Fibroblast of skin of left biceps (primary cell): Measurements from ENCODE around the gene SELENOF.
A peak's percentile ranks its signal among the peaks of the same experiment; 100 is the strongest.

Experiments used
- DNase-seq, 2 experiments: peaks; one replicate each; pipeline ENCODE4 v3.0.0-alpha.2; 2013; ENCODE audit warnings: low read depth in 2 of 2

SELENOF gene

GRCh38 chr1:86913896-86914600 lies at the start of gene SELENOF:
SELENOF (minus strand) TSS chr1:86914126; CDS start chr1:86914111, 15 bp downstream.
- DNase-seq, result peak; percentile 100

DNA sequence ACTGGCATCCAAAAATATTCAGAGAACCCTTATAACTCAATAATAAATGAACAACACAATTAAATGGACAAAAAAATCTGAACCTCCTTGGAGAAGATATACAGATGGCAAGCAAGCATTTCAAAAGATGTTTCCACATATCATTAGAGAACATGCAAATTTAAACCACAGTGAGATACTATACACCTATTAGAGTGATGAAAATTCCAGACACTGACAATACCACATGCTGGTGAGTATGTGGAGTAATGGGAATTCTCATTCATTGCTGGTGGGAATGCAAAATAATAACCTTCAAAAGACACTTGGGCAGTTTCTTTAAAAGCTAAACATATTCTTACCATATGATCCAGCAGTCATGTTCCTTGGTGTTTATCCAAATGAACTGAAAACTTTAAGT lies 46.6 kb upstream of the SELENOF start:
- no peak for DNase-seq

DNA sequence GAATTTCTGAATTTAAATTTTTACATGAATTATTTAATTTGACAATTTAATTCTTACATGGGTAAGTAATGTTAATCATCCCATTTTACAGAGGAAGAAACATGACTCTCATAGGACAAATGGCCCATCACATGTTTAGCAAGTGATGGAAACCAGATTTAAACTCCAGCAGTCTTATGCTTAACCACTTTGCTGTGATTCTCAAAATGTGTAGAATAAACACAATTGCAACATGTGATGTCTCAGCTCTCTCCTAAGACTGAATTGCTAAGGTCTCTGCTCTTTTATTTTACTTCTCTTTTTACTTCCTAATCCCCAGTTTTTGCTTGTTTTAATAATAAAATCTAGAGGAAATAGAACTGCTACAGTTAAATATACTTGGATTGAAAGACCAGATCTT lies 43.3 kb upstream of the SELENOF start:
- DNase-seq, result no peak

- DNase-seq, result no peak
Observed at GRCh38 chr1:86956221-86956620, 42.3 kb upstream of the SELENOF start.

- no peak for DNase-seq
Observed at GRCh38 chr1:86955678-86956077, 41.8 kb upstream of the SELENOF start.

GRCh38 chr1:86953167-86953566 lies 39.2 kb upstream of the SELENOF start:
- DNase-seq, result no peak

GRCh38 chr1:86951430-86951829 lies 37.5 kb upstream of the SELENOF start:
- no peak for DNase-seq

DNA sequence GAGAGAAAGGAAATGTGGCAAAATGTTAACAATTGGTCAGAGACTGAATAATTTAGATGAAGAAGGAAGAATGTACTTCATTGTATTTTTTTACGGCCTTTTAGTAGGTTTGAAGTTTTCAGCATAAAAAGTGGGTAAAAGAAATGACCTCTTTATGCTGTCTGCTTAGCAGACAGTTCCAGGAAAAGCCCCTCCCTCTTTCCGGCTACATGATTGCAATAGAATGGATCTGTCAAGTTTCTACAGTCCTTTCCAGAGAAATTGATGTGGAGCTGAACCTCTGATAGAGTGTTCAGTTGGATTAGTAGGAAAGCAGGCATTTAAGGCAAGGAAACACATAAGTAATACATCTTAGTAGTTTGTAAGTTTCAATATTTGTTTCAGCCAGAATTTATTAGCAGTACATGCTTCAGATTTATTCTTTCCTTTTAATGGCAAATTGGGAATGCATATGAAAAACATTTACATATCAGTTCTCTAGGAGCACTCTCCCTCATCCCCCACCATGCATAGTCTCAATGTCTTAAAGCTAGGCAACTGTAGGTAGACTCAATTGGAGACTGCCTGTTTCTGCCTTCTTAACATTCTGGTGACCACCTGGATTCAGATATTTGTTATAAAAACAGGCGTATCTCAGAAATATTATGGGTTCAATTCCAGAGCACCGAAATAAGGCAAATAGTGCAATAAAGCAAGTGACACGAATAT lies 36.9 kb upstream of the SELENOF start:
- no peak for DNase-seq

DNA sequence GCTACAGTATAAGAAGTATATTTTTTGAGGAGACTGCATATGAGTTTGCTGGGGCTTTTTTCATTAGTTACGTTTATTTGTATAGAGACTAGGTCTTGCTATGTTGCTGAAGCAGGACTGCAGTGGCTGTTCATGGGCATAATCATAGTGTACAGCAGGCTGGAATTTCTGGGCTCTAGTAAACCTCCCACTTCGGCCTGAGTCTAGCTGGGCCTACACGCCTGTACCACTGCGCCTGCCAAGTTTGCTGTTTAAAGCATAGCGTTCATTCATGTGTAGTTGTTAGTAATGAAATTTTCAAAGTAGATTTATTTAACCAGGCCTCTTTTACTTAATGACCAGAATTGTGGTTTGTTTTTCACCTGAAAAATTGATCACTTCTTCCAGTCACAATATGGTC lies 34.3 kb upstream of the SELENOF start:
- DNase-seq, result no peak

DNA sequence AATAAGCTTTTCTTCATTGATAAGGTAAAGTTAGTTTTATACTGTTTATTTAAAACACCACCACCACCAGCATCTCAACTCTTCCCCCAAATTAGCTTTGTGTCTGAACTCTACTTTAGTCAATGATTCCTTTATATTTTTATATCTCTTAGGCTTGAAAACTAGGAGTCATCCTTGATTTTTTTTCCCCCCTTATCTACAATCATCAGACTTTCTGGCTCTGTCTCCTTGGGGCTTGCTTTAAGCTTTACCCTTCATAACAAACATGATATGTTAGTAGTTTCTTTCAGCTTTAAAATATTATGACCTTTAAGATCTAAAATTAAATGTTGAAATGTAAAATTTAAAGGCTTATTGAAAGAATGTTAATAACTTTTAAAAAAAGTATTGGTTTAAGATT lies 28.8 kb upstream of the SELENOF start:
- DNase-seq, result no peak

DNA sequence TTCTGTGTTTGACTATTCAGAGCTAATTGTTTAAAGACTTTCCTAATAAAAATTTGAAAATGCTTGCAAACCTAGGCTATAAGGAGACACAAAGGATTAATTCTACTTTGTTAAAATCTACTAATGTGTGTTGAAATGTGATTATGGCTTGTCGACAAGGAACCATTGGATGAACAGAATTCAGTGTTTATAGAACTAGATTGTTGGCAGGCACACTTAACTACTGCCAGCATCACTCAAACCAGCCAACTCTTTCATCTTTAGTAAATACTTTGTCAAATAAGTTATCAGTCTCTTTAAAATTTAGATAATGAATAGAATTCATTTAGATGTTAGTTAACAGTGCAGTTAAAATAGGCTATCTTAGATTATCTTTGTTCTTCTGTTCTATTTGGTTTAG lies 28.1 kb upstream of the SELENOF start:
- no peak for DNase-seq

GRCh38 chr1:86940599-86940998 lies 26.7 kb upstream of the SELENOF start:
- no peak for DNase-seq

DNA sequence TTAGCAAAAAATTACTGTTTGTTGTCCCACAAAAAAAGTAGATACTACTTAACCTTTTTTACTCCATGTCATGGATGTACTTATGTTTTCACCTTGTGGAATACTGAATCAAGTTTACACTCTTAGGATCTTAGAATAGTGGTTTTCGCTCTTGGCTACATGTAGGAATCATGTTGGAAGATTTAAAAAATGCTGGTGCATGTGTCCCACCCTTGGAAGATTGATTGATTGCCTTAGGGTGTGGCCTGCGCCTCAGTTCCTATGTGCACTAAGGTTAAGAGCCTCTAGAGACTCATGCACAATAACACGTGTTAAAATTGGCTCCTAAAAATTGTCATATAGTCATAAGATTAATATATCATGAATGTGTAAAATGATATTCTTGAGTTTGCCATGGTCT lies 25.5 kb upstream of the SELENOF start:
- no peak for DNase-seq

DNA sequence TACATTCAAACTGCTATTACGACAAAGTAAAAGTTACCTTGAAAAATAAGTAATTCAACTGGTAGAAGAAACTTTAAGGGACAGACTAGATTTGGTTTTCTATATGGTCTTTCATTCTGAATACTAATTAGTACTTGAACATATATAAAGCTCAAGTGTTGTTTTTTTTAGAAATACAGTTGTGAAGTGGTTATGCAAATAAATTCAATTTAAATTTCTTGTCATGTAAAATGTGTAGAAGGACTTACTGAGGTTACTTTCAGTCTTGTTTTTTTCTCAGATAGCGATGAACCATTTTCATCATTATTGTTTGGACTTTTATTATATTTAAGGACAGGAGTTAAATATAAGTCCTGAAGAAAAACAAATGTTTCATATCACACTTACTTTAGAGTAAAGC lies 24.9 kb upstream of the SELENOF start:
- DNase-seq, result no peak

DNA sequence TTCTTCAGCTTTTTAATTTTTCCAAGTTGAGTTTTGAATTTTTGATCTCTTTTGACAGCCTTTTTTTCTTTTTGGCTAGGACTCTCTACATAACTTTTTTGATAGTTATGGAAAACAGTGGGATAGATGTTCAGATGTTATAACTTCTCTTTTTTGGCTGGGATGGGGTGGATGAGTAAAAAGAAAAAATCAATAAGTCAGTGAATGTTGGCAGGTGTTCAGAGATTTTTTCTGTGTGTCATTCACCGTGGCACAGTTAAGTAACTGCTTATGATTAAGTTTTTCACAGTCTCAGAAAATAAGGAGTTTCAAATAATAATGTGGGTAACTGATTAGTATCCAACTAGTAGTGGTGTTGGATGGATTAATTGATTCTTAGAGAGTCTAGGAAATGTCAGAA lies 24.5 kb upstream of the SELENOF start:
- no peak for DNase-seq

GRCh38 chr1:86933562-86934377 lies 19.8 kb upstream of the SELENOF start:
- no peak for DNase-seq

- no peak for DNase-seq
Observed at GRCh38 chr1:86933051-86933450, 19.1 kb upstream of the SELENOF start.

DNA sequence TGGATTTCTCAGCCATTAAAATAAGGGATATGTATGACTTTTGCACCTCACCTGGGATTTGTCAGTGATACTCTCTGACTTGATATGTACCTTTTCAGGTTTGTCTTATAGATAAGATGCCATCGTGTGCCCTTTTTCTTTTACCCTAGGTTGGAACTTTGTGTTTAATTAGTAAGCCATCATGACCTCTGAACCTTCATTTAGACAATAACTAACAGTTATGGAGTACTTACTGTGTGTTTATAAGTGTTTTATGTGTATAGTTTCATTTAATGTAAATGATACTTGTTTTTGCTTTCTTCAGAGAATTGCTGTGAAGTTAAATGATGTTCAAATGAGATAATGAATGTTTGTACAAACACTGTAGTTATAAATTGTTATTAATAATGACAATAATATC lies 14.9 kb upstream of the SELENOF start:
- DNase-seq, result no peak

- no peak for DNase-seq
Observed at GRCh38 chr1:86926883-86927282, 13.0 kb upstream of the SELENOF start.

DNA sequence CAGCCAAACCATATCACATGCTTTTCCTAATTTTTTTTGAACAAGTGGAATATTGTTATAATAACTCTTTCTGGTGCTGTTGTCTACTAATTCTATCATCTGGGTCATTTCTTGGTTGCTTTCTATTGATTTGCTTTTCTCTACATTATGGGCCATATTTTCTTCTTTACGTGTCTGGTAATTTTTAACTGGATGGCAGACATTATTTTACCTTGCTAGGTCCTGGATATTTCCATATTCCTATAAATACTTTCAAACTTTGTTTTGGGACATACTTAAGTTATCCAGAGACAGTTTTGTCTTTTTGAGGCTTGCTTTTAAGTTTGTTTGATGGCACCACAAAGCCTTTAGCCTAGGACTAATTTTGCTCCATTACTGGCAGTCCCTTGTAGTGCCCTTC lies 11.8 kb upstream of the SELENOF start:
- no peak for DNase-seq

DNA sequence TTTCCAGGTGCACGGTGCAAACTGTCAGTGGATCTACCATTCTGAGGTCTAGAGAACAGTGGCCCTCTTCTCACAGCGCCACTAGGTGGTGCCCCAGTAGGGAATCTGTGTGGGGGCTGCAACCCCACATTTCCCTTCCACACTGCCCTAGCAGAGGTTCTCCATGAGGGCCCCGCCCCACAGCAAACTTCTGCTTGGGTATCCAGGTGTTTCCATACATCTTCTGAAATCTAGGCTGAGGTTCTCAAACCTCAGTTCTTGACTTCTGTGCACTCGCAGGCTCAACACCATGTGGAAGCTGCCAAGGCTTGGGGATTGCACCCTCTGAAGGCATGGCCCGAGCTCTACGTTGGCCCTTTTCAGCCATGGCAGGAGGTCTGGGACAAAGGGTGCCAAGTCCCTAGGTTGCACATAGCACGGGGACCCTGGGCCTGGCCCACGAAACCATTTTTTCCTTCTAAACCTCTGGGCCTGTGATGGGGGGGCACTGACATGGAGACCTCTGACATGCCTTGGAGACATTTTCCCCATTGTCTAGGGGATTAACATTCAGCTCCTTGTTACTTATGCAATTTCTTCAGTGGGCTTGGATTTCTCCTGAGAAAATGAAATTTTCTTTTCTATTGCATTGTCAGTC lies 10.5 kb upstream of the SELENOF start:
- DNase-seq, result no peak

- DNase-seq, result no peak
Observed at GRCh38 chr1:86922445-86922844, 8.5 kb upstream of the SELENOF start.
